ENCODE results near the gene TOX3. TPM values are rescaled to one million over a fixed set of nuclear protein-coding genes. Genes with fewer than 3 reads are reported as not detected.

Gene TOX3
- total and polyA plus RNA-seq, 2 donors (not counting 3 experiments of a cell fraction or from before 2014, with no cell fraction given): not detected

DNA sequence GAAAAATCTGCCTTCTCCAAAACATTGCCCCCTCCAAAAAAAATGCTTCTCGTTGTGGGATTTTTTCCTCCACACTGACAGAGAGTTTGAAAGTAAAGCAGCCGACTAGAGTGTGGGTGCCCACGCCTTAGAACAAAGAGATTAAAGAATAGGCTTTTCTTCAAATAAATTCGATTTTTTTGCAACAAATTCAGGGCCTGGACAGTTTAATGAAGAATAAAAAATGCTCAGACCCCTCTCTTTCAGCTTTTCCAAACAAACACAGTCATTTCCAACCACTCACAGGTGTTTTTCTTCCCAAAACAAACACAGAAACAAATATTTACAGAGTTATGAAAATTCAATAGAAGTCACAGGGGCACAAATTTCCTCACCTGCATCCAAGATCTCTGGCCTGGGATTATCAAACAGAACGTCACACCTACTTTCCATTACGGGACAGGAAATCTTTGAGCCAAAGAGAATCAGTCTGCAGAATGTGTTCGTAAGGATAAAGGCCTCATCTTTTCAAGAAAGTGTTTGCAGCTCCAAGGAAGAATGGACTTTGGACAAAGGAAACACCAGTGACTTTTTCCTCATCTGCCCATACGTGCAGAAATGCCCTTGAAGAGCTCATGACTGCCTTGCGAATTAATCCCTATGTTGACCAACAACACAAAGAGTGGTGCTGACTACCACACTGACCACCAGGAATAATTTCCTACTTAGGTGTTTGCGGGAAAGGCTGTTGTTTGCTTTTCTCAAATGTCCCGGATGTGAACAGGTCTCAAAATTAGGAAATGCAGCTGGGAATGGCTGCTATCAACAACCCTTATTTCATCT is 31.3 kb upstream of the TOX3 start:
- POLR2A ChIA-PET: no interaction called here
- no TSS peak for BruUV-seq (replicated peaks)
- CTCF ChIA-PET: no interaction called here

More for the DNA sequence above, 31.3 kb upstream of the TOX3 start:
- TF ChIP-seq MAX (IDR thresholded peaks at IDR 0.05; ENCODE audit: insufficient read depth, insufficient read length) (no peak), CTCF (IDR thresholded peaks at IDR 0.05; ENCODE audit: extremely low read depth in 1 of 2, insufficient read depth in 1 of 2, low read depth in 1 of 2, low read length in 2 of 2) (no peak)
- Histone ChIP-seq H2AFZ (ENCODE audit: low read depth, low read length) (no peak overlapping the region), H3K27me3 (ENCODE audit: control insufficient read depth in 2 of 2, insufficient read depth in 2 of 2, low read length in 2 of 2) (no peaks in the 10 kb centered on the region), H3K79me2 (ENCODE audit: control insufficient read depth, insufficient read depth, low read length) (no peaks in the 10 kb centered on the region), H4K20me1 (replicated peaks; ENCODE audit: control insufficient read depth, extremely low read depth, insufficient read depth, low read length) (no peaks in the 10 kb centered on the region), H3K9me1 (replicated peaks; ENCODE audit: control insufficient read depth, extremely low read depth, insufficient read depth, low read length) (no peaks in the 10 kb centered on the region), H3K36me3 (ENCODE audit: control insufficient read depth in 2 of 2, extremely low read depth in 1 of 2, insufficient read depth in 2 of 2, low read length in 2 of 2) (no peaks in the 10 kb centered on the region), H3K4me2 (ENCODE audit: insufficient read depth, low read length) (no peak overlapping the region), H3K9ac (replicated peaks; ENCODE audit: extremely low read depth, insufficient read depth, low read length) (no peak overlapping the region), H3K4me1 (ENCODE audit: control insufficient read depth, extremely low read depth, insufficient read depth, low read length) (no peaks in the 10 kb centered on the region), H3K27ac (ENCODE audit: insufficient read depth, low read depth, low read length) (no peak overlapping the region), H3K9me3 (replicated peaks; ENCODE audit: control insufficient read depth, insufficient read depth, low read length) (peaks cover 9% of the 10 kb centered on the region), H3K4me3 (replicated peaks in 1 of 3; ENCODE audit: insufficient read depth in 1 of 3, low read depth in 1 of 3, low read length in 3 of 3) (no peak overlapping the region)
- FAIRE-seq: no peak
- DNase-seq (ENCODE audit: low read depth, low spot score): no peak
- dilution Hi-C loops (cut with MboI; ENCODE audit: extremely low pct_ligation_motif_present, low sequenced_read_pairs): no loop called here
- intact Hi-C loops (cut with micrococcal nuclease): no loop called here
